GM21723 (cell line): ENCODE measurements around the gene CSK.

Experiments used
- ATAC-seq: cut with Tn5 transposase; IDR thresholded peaks from one replicate; pipeline ENCODE4 v1.9.1; 2021; ENCODE audit warnings: mild to moderate bottlenecking, moderate library complexity; ENCODE audit not compliant: unreplicated experiment

CSK gene

GRCh38 chr15:74799856-74800558 lies 18.1 kb downstream of the CSK start:
- ATAC-seq = peak; percentile 72

- no peak for ATAC-seq
Observed at GRCh38 chr15:74800559-74801094, 18.7 kb downstream of the CSK start.

GRCh38 chr15:74801311-74801997 lies 19.6 kb downstream of the CSK start:
- ATAC-seq = no peak

- ATAC-seq = no peak
Observed at GRCh38 chr15:74802290-74802689, 20.4 kb downstream of the CSK start.

- ATAC-seq = no peak
Observed at GRCh38 chr15:74802862-74803447, 21.1 kb downstream of the CSK start.

- no peak for ATAC-seq
Observed at GRCh38 chr15:74804935-74805334, 23.1 kb downstream of the CSK start.

GRCh38 chr15:74807282-74807681 lies 25.4 kb downstream of the CSK start:
- no peak for ATAC-seq

GRCh38 chr15:74808078-74808839 lies 26.4 kb downstream of the CSK start:
- ATAC-seq = no peak

GRCh38 chr15:74808840-74809229 lies 27.0 kb downstream of the CSK start:
- ATAC-seq = no peak

GRCh38 chr15:74809242-74809641 lies 27.4 kb downstream of the CSK start:
- no peak for ATAC-seq

GRCh38 chr15:74809956-74810355 lies 28.1 kb downstream of the CSK start:
- no peak for ATAC-seq

GRCh38 chr15:74812533-74812932 lies 30.7 kb downstream of the CSK start, which contains the start of gene LMAN1L:
LMAN1L (plus strand) TSS chr15:74812835; CDS start chr15:74812855, 20 bp downstream.
- no peak for ATAC-seq

GRCh38 chr15:74815121-74815934 lies 33.4 kb downstream of the CSK start:
- ATAC-seq = no peak

GRCh38 chr15:74815961-74816360 lies 34.1 kb downstream of the CSK start:
- no peak for ATAC-seq

GRCh38 chr15:74816624-74817369 lies 34.9 kb downstream of the CSK start:
- ATAC-seq = no peak

GRCh38 chr15:74817370-74817737 lies 35.5 kb downstream of the CSK start:
- no peak for ATAC-seq

GRCh38 chr15:74820056-74820455 lies 38.2 kb downstream of the CSK start:
- ATAC-seq = no peak

GRCh38 chr15:74821091-74821789 lies 39.4 kb downstream of the CSK start:
- peak; percentile 59 for ATAC-seq

GRCh38 chr15:74821790-74822158 lies 39.9 kb downstream of the CSK start:
- no peak for ATAC-seq
